GM18505 (cell line): ENCODE results near the gene CCDC152.
A peak's percentile ranks its signal among the peaks of the same experiment; 100 is the strongest.
"Not testable (repeated sequence)": the region's sequence is repeated elsewhere in the genome, so short reads cannot be mapped to it uniquely, and the experiment has no call there.

Experiments
- ATAC-seq: cut with Tn5 transposase; IDR thresholded peaks from one replicate; pipeline ENCODE4 v1.9.1; 2021; ENCODE audit not compliant: unreplicated experiment
- POLR2A ChIP-seq: IDR thresholded peaks from 4 replicates; pipeline ENCODE4 v1.6.1; 2011; ENCODE audit warnings: borderline replicate concordance; ENCODE audit not compliant: insufficient read depth, insufficient read length; ENCODE audit errors: extremely low read depth

CCDC152 gene, protein sequence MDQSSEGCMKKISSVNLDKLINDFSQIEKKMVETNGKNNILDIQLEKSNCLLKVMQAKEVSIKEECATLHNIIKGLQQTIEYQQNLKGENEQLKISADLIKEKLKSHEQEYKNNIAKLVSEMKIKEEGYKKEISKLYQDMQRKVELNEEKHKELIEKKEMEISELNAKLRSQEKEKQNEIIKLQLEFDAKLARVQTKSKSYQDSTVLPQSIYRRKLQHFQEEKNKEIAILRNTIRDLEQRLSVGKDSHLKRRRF

DNA sequence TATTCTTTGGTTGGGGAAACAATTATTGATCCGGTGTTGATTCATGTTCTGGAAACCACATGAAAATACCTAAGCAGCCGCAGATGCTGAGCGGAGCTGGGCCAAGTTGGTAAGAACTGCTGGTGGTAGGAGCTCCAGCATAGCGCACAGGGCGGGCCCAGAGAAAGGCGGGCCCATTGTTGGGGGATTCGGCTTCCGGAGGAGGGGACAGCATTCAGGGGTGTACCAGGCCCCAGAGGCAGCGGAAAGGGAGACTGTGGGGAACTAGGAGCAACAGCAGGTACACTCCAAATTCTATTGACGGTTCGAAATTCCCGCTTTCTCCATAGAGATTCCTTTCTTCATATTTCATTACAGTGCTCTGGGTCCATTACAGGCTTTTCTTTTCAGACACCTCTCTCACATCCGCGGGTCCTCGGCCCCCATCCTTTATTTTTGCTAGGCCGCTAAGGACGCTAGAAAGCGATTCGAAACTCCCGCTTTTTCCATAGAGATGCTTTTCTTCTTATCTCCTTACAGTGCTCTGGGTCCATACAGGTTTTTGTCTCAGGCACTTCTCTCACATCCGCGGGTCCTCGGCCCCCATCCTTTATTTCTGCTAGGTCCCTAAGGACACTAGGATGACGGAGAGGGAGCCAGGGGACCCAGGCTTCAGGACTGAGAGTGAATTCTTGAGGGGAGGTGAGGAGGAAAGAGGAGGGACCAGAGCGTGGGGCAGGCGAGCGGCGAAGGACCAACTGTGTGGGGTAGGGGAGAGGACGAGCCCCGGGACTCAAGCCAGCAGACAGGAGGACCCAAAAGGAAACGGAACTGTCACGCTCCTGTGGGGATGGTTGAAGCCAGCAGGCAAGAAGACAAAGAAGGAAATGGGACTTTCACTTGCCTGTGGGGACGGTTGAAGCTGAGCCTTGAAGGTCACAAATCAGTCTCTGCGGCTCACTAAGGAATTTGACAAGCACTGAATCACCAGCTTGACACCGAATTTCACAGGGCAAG is at the start of gene CCDC152:
Gene CCDC152, plus strand, starts transcription at position 213 of the 996 bp plus-strand sequence. CDS start 2,304 bp downstream, outside the sequence.
- peak; percentile 92 for ATAC-seq
- TF ChIP-seq POLR2A: peak; percentile 54

GRCh38 chr5:42715785-42716184 is 40.8 kb upstream of the CCDC152 start:
- ATAC-seq: no peak
- TF ChIP-seq POLR2A: no peak

DNA sequence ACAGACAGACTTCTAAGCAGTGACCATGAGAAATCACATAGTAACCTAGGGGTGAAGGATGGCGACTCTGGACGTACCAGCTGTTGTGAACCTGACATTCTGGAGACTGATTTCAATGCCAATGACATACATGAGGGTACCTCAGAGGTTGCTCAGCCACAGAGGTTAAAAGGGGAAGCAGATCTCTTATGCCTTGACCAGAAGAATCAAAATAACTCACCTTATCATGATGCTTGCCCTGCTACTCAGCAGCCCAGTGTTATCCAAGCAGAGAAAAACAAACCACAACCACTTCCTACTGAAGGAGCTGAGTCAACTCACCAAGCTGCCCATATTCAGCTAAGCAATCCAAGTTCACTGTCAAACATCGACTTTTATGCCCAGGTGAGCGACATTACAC is 38.0 kb upstream of the CCDC152 start:
- peak; percentile 96 for ATAC-seq

DNA sequence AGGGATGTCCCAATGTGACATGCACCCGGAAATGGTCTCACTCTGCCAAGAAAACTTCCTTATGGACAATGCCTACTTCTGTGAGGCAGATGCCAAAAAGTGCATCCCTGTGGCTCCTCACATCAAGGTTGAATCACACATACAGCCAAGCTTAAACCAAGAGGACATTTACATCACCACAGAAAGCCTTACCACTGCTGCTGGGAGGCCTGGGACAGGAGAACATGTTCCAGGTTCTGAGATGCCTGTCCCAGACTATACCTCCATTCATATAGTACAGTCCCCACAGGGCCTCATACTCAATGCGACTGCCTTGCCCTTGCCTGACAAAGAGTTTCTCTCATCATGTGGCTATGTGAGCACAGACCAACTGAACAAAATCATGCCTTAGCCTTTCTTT is 37.6 kb upstream of the CCDC152 start:
- TF ChIP-seq POLR2A: no peak
- peak; percentile 4 for ATAC-seq

More for the DNA sequence above, 38.0 kb upstream of the CCDC152 start:
- no peak for TF ChIP-seq POLR2A

GRCh38 chr5:42720251-42720650 is 36.4 kb upstream of the CCDC152 start:
- no peak for ATAC-seq

GRCh38 chr5:42721484-42721883 is 35.1 kb upstream of the CCDC152 start:
- no peak for ATAC-seq
- TF ChIP-seq POLR2A: no peak

More at GRCh38 chr5:42720251-42720650, 36.4 kb upstream of the CCDC152 start:
- TF ChIP-seq POLR2A: no peak

GRCh38 chr5:42734531-42735058 is 22.0 kb upstream of the CCDC152 start:
- not testable (repeated sequence) for ATAC-seq

GRCh38 chr5:42740920-42741319 is 15.7 kb upstream of the CCDC152 start:
- no peak for TF ChIP-seq POLR2A
- ATAC-seq: no peak

GRCh38 chr5:42745426-42745825 is 11.2 kb upstream of the CCDC152 start:
- TF ChIP-seq POLR2A: no peak
- ATAC-seq: no peak

DNA sequence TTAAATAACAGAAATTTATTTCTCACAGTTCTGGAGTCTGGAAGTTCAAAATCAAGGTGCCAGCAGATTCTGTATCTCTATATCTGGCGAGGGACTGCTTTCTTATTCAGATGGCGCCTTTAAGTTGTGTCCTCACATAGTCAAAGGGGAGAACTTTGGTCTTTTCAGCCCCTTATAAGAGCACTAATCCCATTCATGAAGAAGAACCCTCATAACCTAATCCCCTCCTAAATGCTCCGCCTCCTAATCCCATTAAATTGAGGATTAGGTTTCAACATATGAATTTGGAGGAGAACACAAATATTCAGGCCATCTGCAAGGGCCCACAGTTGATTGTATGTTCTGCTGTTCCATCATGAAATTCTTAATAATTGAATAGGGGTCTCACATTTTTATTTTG is 10.8 kb upstream of the CCDC152 start:
- TF ChIP-seq POLR2A: no peak
- ATAC-seq: no peak

DNA sequence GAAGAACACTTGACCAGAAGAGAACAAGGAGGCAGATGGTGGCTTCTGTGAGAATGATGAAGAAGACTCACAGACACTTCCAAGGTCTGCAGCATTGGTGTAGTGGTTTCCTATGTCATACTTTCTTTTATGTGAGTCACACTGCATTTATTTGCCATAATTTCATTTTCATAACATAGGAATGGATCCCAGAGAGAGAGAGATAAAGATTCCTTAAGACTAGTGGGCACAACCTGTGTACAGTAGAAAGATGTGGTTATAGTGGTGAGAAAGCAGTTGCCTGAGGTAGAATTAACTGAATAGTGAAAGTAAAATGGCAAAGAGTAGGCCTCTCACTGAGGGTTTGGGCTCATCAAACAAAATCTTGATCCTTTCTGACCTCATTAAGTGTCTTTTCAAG is 7.6 kb upstream of the CCDC152 start:
- no peak for ATAC-seq
- TF ChIP-seq POLR2A: no peak

GRCh38 chr5:42750507-42750906 is 6.1 kb upstream of the CCDC152 start:
- TF ChIP-seq POLR2A: no peak
- ATAC-seq: no peak

GRCh38 chr5:42751044-42751443 is 5.6 kb upstream of the CCDC152 start:
- TF ChIP-seq POLR2A: no peak
- no peak for ATAC-seq

DNA sequence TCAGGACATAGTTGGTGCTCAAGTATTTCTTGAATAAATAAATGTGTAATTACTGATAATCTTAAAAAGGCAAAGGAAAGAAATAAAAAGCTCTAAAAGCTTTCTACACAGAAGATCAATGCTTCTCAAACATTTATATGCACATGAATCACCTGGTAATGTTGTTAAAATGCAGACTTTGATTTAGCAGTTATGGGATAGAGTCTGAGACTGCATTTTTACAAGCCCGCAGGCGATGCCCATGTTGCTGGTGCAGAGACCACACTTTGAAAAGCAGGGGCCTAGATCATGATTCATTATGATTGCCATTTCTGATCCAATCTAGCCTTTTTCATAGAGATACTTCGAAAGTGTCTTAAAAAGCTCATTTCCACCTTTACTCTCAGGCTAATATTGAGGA is 3.5 kb upstream of the CCDC152 start:
- ATAC-seq: no peak

GRCh38 chr5:42759456-42759855 is 2.8 kb downstream of the CCDC152 start:
- ATAC-seq: no peak
- TF ChIP-seq POLR2A: no peak

More for the DNA sequence above, 3.5 kb upstream of the CCDC152 start:
- TF ChIP-seq POLR2A: no peak
